ENCODE measurements around the gene SELENOI. TPM values are rescaled to one million over a fixed set of nuclear protein-coding genes. Genes with fewer than 3 reads are reported as not detected.

The SELENOI gene
- total RNA-seq, 1 donor from 2014 or later: 16.3 TPM

Other genes with a start within 250 kb of the SELENOI start
- gene GAREM2, start 173.1 kb upstream of the SELENOI start, total RNA-seq: 0.13 and 0.51 TPM in 2 replicates
- gene HADHA, start 101.5 kb upstream of the SELENOI start, total RNA-seq: 157 and 161 TPM in 2 replicates
- gene HADHB, start 101.2 kb upstream of the SELENOI start, total RNA-seq: 117 and 132 TPM in 2 replicates
- gene ADGRF3, start 646 bp downstream of the SELENOI start, total RNA-seq: under 0.01 and 0.13 TPM in 2 replicates
- gene DRC1, start 55.8 kb downstream of the SELENOI start, total RNA-seq: under 0.01 TPM in 1 of 2 replicates, not detected in the other
- 20.7 and 20.8 TPM in 2 replicates for gene OTOF, start 132.0 kb downstream of the SELENOI start, total RNA-seq

Measured in dermis microvascular lymphatic vessel endothelial cell (primary cell).